NOMO-1 treated with DMSO at 0.1 percent for 48 hours (cell line): ENCODE measurements around the gene ARL6IP5.

Source experiments
- DNase-seq: peaks from one replicate; lab custom pipeline; 2025; ENCODE audit not compliant: unreplicated experiment; lab: John Stamatoyannopoulos, UW

The ARL6IP5 gene

GRCh38 chr3:69116162-69116561, 31.4 kb downstream of the ARL6IP5 start:
- DNase-seq, result no peak

DNA sequence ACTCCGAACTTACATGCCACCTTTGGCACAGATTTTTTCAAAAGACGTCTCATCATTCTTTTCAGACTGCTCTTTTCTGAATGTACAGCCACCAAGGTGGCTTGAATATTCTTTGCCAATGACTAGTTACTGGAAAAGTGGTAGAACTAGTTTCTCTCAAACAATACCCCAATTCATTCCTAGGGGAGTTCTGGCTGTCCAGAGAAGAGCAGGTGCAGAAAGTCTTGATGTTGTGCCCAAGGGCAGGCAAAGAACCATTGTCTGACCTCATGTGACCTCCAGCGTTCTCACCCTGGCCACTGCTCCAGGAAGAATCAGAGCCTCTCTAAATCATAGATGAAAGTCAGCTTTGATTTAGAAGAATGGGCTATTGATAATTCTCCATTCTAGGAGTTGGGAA, 32.2 kb downstream of the ARL6IP5 start:
- DNase-seq, result no peak

DNA sequence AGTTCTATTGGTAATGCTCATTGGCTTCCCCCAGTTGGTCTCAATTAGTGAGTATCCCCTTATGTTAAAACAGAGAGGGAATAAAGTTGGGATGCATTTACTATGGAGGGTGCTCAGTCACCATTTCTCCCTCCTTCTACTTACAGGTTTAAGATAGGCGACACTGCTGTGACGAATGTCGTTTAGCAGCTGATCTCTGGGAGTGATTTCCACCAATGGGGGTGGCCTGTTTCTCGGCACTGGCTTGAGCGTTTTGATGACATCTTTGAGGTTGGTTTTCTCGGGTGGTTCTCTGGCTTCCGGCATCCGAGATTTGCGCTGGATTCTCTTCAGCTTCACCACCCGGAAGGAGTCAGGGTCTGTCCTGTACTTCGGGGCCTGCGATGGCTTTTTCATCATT, 33.8 kb downstream of the ARL6IP5 start:
- no peak for DNase-seq

DNA sequence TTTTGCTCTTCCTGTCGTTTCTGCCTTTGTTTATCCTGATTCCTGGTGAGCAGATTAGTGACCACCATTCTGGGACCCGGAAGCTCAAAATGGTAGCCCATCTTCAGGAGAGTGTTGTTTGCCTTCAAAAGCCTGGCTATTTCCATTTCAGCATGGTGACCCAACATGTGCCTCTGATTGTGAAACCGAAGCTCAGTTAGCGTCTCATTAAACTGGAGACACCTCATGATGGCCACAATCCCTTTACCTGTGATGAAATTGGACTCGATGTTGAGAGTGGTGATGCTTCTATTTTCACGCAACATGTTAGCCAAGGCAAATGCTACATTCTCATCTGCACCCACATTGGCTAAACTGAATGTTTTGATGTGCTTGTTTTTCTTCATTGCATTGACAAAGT, 34.4 kb downstream of the ARL6IP5 start:
- DNase-seq, result no peak

- DNase-seq, result no peak
These were observed 34.9 kb downstream of the ARL6IP5 start for GRCh38 chr3:69119681-69120080.

DNA sequence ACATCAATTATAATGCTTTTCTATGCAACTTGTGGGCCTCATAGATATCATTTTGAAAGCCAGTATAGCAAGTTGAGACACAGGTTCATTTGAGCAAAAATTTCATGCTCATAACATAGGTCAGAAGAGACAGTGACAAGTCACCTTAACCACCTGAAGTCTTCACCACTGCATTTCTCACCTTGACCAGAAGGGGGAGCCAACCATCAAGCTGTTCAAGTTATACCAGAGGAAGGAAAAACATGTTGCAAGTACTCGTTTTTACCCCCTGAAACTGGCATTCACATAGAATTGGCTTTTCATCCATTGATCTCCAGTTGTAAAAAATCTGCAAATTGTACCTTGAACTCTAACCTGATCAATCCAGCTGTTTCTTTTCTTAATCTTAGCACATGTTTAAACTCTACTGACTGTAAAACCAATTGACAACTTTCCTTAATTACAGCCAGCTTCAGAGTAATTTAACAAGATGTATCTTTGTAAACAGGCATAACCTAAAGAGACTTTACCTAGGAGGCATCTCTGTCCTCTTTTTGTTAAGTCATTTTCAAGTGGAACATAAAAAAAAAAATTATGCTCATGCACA, 36.2 kb downstream of the ARL6IP5 start:
- DNase-seq, result peak; percentile 76

DNA sequence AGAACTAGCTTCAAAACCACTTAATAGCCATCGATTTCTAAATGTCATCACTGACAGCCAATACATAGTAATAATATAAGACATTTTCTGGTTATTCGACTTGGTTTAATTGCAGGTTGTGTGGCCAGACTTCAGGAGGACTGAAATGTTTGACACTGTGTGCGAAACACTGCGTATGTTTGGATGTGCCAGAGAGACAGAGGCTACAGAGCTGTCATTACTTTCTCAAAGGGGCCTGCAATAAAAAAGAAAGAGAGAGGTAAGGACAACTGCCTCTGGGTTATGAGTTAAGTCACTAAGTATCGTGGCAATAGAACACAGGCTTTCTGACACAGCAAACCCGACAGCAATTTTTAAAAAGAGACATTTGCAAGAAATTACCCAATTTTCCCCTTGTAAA, 36.8 kb downstream of the ARL6IP5 start:
- no peak for DNase-seq

GRCh38 chr3:69121950-69122349, 37.2 kb downstream of the ARL6IP5 start:
- DNase-seq, result peak; percentile 38

- no peak for DNase-seq
These were observed 37.7 kb downstream of the ARL6IP5 start, which contains the start of gene LMOD3 for GRCh38 chr3:69122403-69122802. LMOD3 (minus strand) TSS chr3:69122595; CDS start chr3:69122386, 209 bp downstream.

- DNase-seq, result no peak
These were observed 41.5 kb downstream of the ARL6IP5 start for GRCh38 chr3:69126216-69126615.

DNA sequence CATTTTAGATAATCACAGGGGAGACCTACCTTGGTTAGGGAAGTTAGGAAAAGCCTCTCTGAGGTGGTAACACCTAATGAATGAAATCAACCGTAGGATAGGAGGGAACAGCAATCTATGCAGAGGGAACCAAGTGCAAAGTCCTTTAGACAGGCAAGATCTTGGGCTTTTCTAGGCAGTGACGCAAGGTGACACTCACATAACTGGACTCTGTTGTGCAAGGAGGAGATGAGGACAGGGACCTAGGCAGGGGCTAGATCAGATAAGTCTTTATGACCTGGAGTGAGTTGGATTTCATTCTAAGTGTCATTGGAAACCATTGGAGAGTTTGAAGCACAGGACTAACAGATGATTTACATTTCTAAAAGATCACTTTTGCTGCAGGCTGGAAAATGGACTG, 42.3 kb downstream of the ARL6IP5 start:
- DNase-seq, result no peak

DNA sequence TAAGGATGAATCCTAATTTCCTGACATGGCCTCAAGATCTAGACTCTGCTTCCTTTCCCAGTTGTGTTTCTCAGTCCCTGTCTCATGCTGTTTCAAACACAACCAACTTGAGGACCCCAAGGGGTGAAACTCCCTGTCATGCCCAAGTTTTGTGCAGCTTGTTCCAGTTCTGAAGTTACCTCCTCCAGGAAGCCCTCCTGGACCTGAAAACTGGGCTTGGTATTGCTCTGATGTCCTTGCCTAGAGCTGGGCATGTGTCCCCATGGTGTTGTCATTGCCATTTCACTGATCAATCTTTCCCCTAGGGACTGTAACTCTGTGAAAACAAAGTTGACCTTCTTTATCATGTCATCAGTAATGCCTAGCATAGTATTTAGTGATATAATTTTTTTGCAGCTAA, 43.8 kb downstream of the ARL6IP5 start:
- no peak for DNase-seq

GRCh38 chr3:69129531-69129930, 44.8 kb downstream of the ARL6IP5 start:
- no peak for DNase-seq

DNA sequence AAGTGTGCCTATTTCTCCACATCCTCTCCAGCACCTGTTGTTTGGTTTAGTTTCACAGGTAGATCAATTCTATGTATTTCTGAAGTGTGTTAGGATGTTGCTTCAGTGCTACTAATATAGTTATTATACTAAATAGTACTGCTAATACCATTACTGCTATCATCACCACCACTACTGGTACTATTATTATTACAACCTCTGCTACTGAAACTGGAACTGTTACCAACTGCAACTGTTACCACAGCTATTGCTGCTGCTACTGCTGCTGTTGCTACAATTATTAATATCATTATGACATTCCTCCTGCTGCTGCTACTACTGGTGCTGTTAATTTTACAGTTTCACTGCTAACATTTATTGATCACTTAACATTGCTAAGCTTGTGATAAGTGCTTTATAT, 46.0 kb downstream of the ARL6IP5 start:
- no peak for DNase-seq

DNA sequence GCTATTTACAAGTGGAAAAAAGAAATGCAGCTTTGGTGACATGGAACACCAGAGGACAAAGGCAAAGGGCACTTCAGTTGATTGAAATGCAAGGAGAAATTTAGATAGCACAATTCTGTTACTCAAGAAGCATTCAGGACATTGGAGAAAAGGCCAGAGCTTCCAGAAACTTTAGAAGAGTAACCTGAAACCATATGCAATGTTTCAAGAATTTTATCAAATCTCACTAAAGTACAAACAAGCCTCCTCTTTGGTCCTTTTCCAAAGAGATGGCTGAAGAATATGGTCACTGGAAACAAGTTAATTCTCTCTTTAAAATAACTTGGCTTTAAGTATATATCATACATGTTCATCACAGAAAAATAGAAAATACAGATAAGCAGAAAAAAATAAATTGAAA, 52.3 kb downstream of the ARL6IP5 start:
- DNase-seq, result no peak

GRCh38 chr3:69137412-69137811, 52.7 kb downstream of the ARL6IP5 start:
- DNase-seq, result no peak

GRCh38 chr3:69141313-69141712, 56.6 kb downstream of the ARL6IP5 start:
- no peak for DNase-seq

DNA sequence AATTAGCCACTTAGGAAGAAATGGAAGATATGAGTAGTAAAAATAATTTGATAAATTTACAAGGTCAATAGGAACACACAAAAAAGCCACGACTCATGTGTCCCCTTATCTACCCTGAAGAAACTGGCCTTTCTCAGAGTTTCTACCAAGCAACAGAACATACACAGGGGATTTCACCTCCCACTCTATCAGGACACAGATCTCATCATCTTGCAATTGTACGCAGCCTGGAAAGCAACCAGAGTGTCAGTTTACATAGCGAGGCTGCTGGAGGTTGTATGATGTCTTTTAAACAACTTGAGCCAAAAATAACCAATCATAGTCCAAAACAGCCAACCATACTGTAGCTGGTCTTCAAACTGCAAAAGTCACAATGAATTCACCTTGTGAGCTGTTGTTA, 57.4 kb downstream of the ARL6IP5 start:
- no peak for DNase-seq

DNA sequence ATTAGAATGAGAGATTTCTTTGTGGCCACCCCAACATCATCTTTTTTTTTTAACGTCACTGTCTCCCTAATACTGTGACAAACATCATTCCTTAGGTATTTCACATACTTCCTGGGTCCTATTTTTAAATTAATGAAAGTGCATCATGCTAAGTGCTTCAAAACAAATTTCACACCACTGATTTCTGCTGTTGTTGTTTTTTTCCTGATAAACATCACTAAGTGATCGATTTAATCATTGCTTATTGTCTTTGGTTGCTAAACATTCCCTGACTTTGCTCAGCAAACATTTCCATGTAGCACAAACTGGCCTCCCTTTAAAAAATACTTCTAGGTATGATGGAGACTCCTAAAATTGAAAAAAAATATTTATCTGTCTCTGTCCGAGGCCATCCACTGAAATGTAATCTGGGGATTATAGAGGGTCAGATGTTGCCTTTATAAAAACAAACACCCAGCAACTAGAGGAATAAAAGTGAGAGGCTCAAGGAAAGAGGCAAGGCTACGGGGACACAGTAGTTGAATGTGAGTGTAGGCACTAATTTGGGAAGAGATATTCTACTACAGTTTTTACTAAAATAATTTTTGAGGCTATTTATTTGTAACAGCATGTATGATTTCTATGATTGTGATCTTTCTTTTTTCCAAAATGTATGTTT, 58.2 kb downstream of the ARL6IP5 start:
- DNase-seq, result no peak

GRCh38 chr3:69143612-69144011, 58.9 kb downstream of the ARL6IP5 start:
- DNase-seq, result no peak

GRCh38 chr3:69144631-69145245, 60.0 kb downstream of the ARL6IP5 start:
- DNase-seq, result no peak

DNA sequence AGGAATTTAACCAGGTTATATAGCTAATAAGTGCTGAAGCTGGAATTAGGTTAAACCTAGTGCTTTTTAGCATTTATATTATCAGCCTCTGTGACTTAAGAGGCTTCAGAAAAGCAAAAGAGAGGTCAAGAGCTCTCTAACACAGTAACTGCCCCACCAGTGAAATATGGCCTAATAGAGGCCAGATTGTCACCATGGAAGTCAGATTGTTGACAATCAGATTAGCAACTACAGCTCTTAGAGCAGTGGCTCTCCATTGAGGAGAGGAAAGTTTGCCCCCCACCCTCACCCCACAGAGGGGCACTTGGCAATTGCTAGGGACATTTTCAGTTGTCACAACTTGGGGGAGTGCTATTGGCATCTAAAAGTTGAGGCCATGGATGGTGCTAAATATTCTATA, 61.0 kb downstream of the ARL6IP5 start:
- no peak for DNase-seq

- DNase-seq, result no peak
These were observed 64.8 kb downstream of the ARL6IP5 start for GRCh38 chr3:69149586-69149985.
